ENCODE measurements around the gene BCAS3.

Gene BCAS3

GRCh38 chr17:61247439-61247838 is 569.8 kb downstream of the BCAS3 start:
- H3K4me1 ChIP-seq (ENCODE audit: low read depth, poor library complexity, severe bottlenecking): peaks cover 33% of the 10 kb centered on the region

GRCh38 chr17:61248399-61248798 is 570.7 kb downstream of the BCAS3 start:
- Histone ChIP-seq H3K4me3 (IDR thresholded peaks at IDR 0.05; ENCODE audit: insufficient read depth, low read depth, low read length) (no peak overlapping the region), H3K36me3 (ENCODE audit: insufficient read depth) (no peaks in the 10 kb centered on the region), H2AFZ (ENCODE audit: low read depth) (no peak overlapping the region), H3K9ac (no peak overlapping the region), H3K4me1 (ENCODE audit: low read depth, poor library complexity, severe bottlenecking) (peaks cover 33% of the 10 kb centered on the region), H4K20me1 (ENCODE audit: insufficient read depth) (no peaks in the 10 kb centered on the region), H3K27me3 (ENCODE audit: insufficient read depth, low read depth) (no peaks in the 10 kb centered on the region), H3K27ac (peak overlapping the region; percentile 15; the same call in 1 of the 2 replicates), H3K79me2 (ENCODE audit: insufficient read depth, low read depth) (no peaks in the 10 kb centered on the region), H3K4me2 (peak overlapping the region; percentile 39)
- no peak for TF ChIP-seq CTCF (conservative IDR thresholded peaks at IDR 0.05; ENCODE audit: low read depth, low read length)

More at GRCh38 chr17:61247439-61247838, 569.8 kb downstream of the BCAS3 start:
- peak overlapping the region; percentile 13; the same call in 1 of the 2 replicates for H2AFZ ChIP-seq (ENCODE audit: low read depth)
- no peaks in the 10 kb centered on the region for H3K27me3 ChIP-seq (ENCODE audit: insufficient read depth, low read depth)
- no peak overlapping the region for H3K9ac ChIP-seq
- H3K4me3 ChIP-seq (IDR thresholded peaks at IDR 0.05; ENCODE audit: insufficient read depth, low read depth, low read length): no peak overlapping the region
- H3K79me2 ChIP-seq (ENCODE audit: insufficient read depth, low read depth): no peaks in the 10 kb centered on the region
- no peaks in the 10 kb centered on the region for H3K36me3 ChIP-seq (ENCODE audit: insufficient read depth)
- H3K27ac ChIP-seq: peak overlapping the region; percentile 15; the same call in 1 of the 2 replicates
- no peaks in the 10 kb centered on the region for H4K20me1 ChIP-seq (ENCODE audit: insufficient read depth)
- H3K4me2 ChIP-seq: peak overlapping the region; percentile 39
- no peak for TF ChIP-seq CTCF (conservative IDR thresholded peaks at IDR 0.05; ENCODE audit: low read depth, low read length)

- Histone ChIP-seq H3K4me2 (no peak overlapping the region), H2AFZ (ENCODE audit: low read depth) (no peak overlapping the region), H3K4me1 (ENCODE audit: low read depth, poor library complexity, severe bottlenecking) (peaks cover 33% of the 10 kb centered on the region)
These were observed 572.1 kb downstream of the BCAS3 start for GRCh38 chr17:61249649-61250299.

GRCh38 chr17:61250335-61250890 is 572.8 kb downstream of the BCAS3 start:
- Histone ChIP-seq H4K20me1 (ENCODE audit: insufficient read depth) (no peaks in the 10 kb centered on the region), H2AFZ (ENCODE audit: low read depth) (no peak overlapping the region), H3K27ac (no peak overlapping the region), H3K4me1 (ENCODE audit: low read depth, poor library complexity, severe bottlenecking) (peaks cover 33% of the 10 kb centered on the region), H3K36me3 (ENCODE audit: insufficient read depth) (no peaks in the 10 kb centered on the region), H3K4me2 (no peak overlapping the region), H3K79me2 (ENCODE audit: insufficient read depth, low read depth) (no peaks in the 10 kb centered on the region), H3K4me3 (IDR thresholded peaks at IDR 0.05; ENCODE audit: insufficient read depth, low read depth, low read length) (no peak overlapping the region), H3K9ac (no peak overlapping the region), H3K27me3 (ENCODE audit: insufficient read depth, low read depth) (no peaks in the 10 kb centered on the region)
- TF ChIP-seq CTCF (conservative IDR thresholded peaks at IDR 0.05; ENCODE audit: low read depth, low read length): no peak

More at GRCh38 chr17:61249649-61250299, 572.1 kb downstream of the BCAS3 start:
- Histone ChIP-seq H4K20me1 (ENCODE audit: insufficient read depth) (no peaks in the 10 kb centered on the region), H3K79me2 (ENCODE audit: insufficient read depth, low read depth) (no peaks in the 10 kb centered on the region), H3K27ac (no peak overlapping the region), H3K4me3 (IDR thresholded peaks at IDR 0.05; ENCODE audit: insufficient read depth, low read depth, low read length) (no peak overlapping the region), H3K27me3 (ENCODE audit: insufficient read depth, low read depth) (no peaks in the 10 kb centered on the region), H3K36me3 (ENCODE audit: insufficient read depth) (no peaks in the 10 kb centered on the region), H3K9ac (no peak overlapping the region)
- TF ChIP-seq CTCF (conservative IDR thresholded peaks at IDR 0.05; ENCODE audit: low read depth, low read length): no peak

All from KMS-11 (cell line).